HCT116 (cell line): ENCODE results near the gene NOC2L. TPM values are rescaled to one million over a fixed set of nuclear protein-coding genes. Genes with fewer than 3 reads are reported as not detected.

ENCODE experiments used
- ATAC-seq: fragments of 200-7000 bp; cut with Tn5 transposase; 2 replicates; pipeline ENCODE4 v1.9.1; 2020; ENCODE audit warnings: mild to moderate bottlenecking, moderate library complexity
- BruUV-seq: library from RNA; stranded (reverse); fragments of 400-500 nt; replicated peaks from 2 replicates; lab custom pipeline; 2021; lab: Mats Ljungman, UMichigan
- CTCF ChIA-PET: fragments of 300-600 bp; sonication (Branson Sonifier 250); formaldehyde crosslinking; loops from one replicate; lab custom pipeline; 2021; ENCODE audit warnings: antibody characterized with exemption; lab: Charles Lee
- POLR2A ChIA-PET: fragments of 300-600, 350-600 bp; sonication (Branson Sonifier 250); formaldehyde crosslinking; loops from one replicate; lab custom pipeline; 2021; ENCODE audit warnings: antibody characterized with exemption; lab: Charles Lee
- RAD21 ChIA-PET, 2 experiments: fragments of 300-600 bp; sonication (Branson Sonifier 250); formaldehyde crosslinking; loops; one replicate each; lab custom pipeline; 2023; ENCODE audit warnings: low total read pairs in 2 of 2; ENCODE audit not compliant: uncharacterized antibody in 2 of 2, unreplicated experiment in 2 of 2, low non-redundant PET in 1 of 2; lab: Charles Lee
- DNase-seq: peaks from one replicate; pipeline ENCODE4 v3.0.0-alpha.2; 2010; ENCODE audit warnings: low read depth, low spot score
- H2AFZ ChIP-seq: fragments of 200-600 bp; shearing (Covaris generic), sonication (generic); 2 replicates; pipeline ENCODE4 v1.6.1; 2017; ENCODE audit warnings: low read depth, mixed run types, mixed read lengths, antibody characterized with exemption, low read length; ENCODE audit not compliant: poor library complexity, severe bottlenecking
- H3K27ac ChIP-seq: 2 replicates; pipeline ENCODE4 v1.5.1; 2012; ENCODE audit warnings: low read depth, low read length
- H3K27me3 ChIP-seq: fragments of 200-600 bp; sonication (generic); 2 replicates; pipeline ENCODE4 v1.6.1; 2016; ENCODE audit warnings: mixed run types, low read length, mixed read lengths; ENCODE audit not compliant: insufficient read depth
- H3K36me3 ChIP-seq, 2 experiments: fragments of 200-500 bp in 1 of 2; fragments of 200-600 bp in 1 of 2; sonication (Bioruptor generic) in 1 of 2; sonication (generic) in 1 of 2; 2 replicates each; pipeline versions ENCODE4 v1.5.1 to v1.6.1; 2014 to 2016; ENCODE audit warnings: low read length in 2 of 2, inconsistent platforms in 1 of 2, mixed read lengths in 1 of 2, mixed run types in 1 of 2; ENCODE audit not compliant: insufficient read depth in 2 of 2, control insufficient read depth in 1 of 2
- H3K4me1 ChIP-seq, 2 experiments: fragments of 200-600 bp in 1 of 2; sonication (generic) in 1 of 2; 2 replicates each; pipeline versions ENCODE4 v1.5.1 to v1.6.1; 2012 to 2017; ENCODE audit warnings: low read length in 2 of 2, inconsistent platforms in 1 of 2, mild to moderate bottlenecking in 1 of 2, mixed read lengths in 1 of 2, mixed run types in 1 of 2, moderate library complexity in 1 of 2; ENCODE audit not compliant: insufficient read depth in 2 of 2, control insufficient read depth in 1 of 2
- H3K4me2 ChIP-seq: fragments of 200-600 bp; sonication (generic); 2 replicates; pipeline ENCODE4 v1.6.1; 2017; ENCODE audit warnings: mixed run types, low read length, mixed read lengths
- H3K4me3 ChIP-seq, 2 experiments: fragments of 200-600 bp in 1 of 2; sonication (generic) in 1 of 2; replicated peaks in 1 of 2; 2 replicates each; pipeline ENCODE4 v1.5.1; 2011 to 2016; ENCODE audit warnings: low read length in 2 of 2, control low read depth in 1 of 2, low read depth in 1 of 2, mild to moderate bottlenecking in 1 of 2, mixed read lengths in 1 of 2, mixed run types in 1 of 2
- H3K79me2 ChIP-seq: fragments of 200-600 bp; sonication (generic); 2 replicates; pipeline ENCODE4 v1.6.1; 2017; ENCODE audit warnings: mild to moderate bottlenecking, mixed run types, low read length, moderate library complexity, mixed read lengths; ENCODE audit not compliant: insufficient read depth
- H3K9ac ChIP-seq: fragments of 200-600 bp; sonication (generic); 2 replicates; pipeline ENCODE4 v1.6.1; 2016; ENCODE audit warnings: low read length, mixed read lengths
- H3K9me2 ChIP-seq: fragments of 200-600 bp; sonication (generic), shearing (Covaris generic); 2 replicates; pipeline ENCODE4 v1.6.1; 2017; ENCODE audit warnings: mixed run types, mild to moderate bottlenecking, moderate library complexity; ENCODE audit not compliant: insufficient read depth
- H3K9me3 ChIP-seq, 2 experiments: fragments of 200-500 bp in 1 of 2; fragments of 200-600 bp in 1 of 2; sonication (Bioruptor generic) in 1 of 2; sonication (generic) in 1 of 2; 2 replicates each; pipeline ENCODE4 v1.6.1; 2014 to 2017; ENCODE audit warnings: low read length in 2 of 2, mixed read lengths in 2 of 2, inconsistent platforms in 1 of 2, low read depth in 1 of 2, mild to moderate bottlenecking in 1 of 2, mixed run types in 1 of 2, moderate library complexity in 1 of 2; ENCODE audit not compliant: control insufficient read depth in 1 of 2, insufficient read depth in 1 of 2
- H4K20me1 ChIP-seq: fragments of 200-600 bp; sonication (generic), shearing (Covaris generic); 2 replicates; pipeline ENCODE4 v1.6.1; 2017; ENCODE audit warnings: mixed run types, mild to moderate bottlenecking, moderate library complexity; ENCODE audit not compliant: insufficient read depth
- ATF3 ChIP-seq: IDR thresholded peaks from 2 replicates; pipeline ENCODE4 v1.6.1; 2012
- CBX3 ChIP-seq: IDR thresholded peaks from 2 replicates; pipeline ENCODE4 v1.6.1; 2012; ENCODE audit warnings: low read depth
- CEBPB ChIP-seq: IDR thresholded peaks from 2 replicates; pipeline ENCODE4 v1.6.1; 2012; ENCODE audit warnings: low read depth
- ELF1 ChIP-seq: IDR thresholded peaks from 2 replicates; pipeline ENCODE4 v1.6.1; 2012; ENCODE audit warnings: low read depth, borderline replicate concordance
- EZH2 ChIP-seq: fragments of 200-600 bp; sonication (generic); IDR thresholded peaks from 2 replicates; pipeline ENCODE4 v1.6.1; 2017; ENCODE audit warnings: antibody characterized with exemption, mixed run types
- EZH2phosphoT487 ChIP-seq: fragments of 200-600 bp; IDR thresholded peaks from 2 replicates; pipeline ENCODE4 v1.6.1; 2018; ENCODE audit warnings: antibody characterized with exemption, borderline replicate concordance
- FOSL1 ChIP-seq: IDR thresholded peaks from 2 replicates; pipeline ENCODE4 v1.6.1; 2012; ENCODE audit warnings: low read depth
- MAX ChIP-seq: IDR thresholded peaks from 2 replicates; pipeline ENCODE4 v1.6.1; 2012
- POLR2A ChIP-seq: IDR thresholded peaks from 2 replicates; pipeline ENCODE4 v1.7.0; 2011; ENCODE audit warnings: borderline replicate concordance; ENCODE audit not compliant: insufficient read depth, insufficient read length; ENCODE audit errors: extremely low read depth
- POLR2AphosphoS5 ChIP-seq: IDR thresholded peaks from 2 replicates; pipeline ENCODE4 v1.6.1; 2011; ENCODE audit warnings: mild to moderate bottlenecking, low read depth, low read length, moderate library complexity
- REST ChIP-seq: IDR thresholded peaks from 2 replicates; pipeline ENCODE4 v1.6.1; 2012; ENCODE audit warnings: low read depth
- SIN3A ChIP-seq: IDR thresholded peaks from 2 replicates; pipeline ENCODE4 v1.6.1; 2012; ENCODE audit warnings: low read depth
- SP1 ChIP-seq: IDR thresholded peaks from 2 replicates; pipeline ENCODE4 v1.6.1; 2012; ENCODE audit warnings: low read depth
- SRF ChIP-seq: IDR thresholded peaks from 2 replicates; pipeline ENCODE4 v1.6.1; 2012; ENCODE audit warnings: low read depth
- TCF7L2 ChIP-seq: IDR thresholded peaks from 2 replicates; pipeline ENCODE4 v1.7.0; 2011; ENCODE audit warnings: borderline replicate concordance, inconsistent platforms; ENCODE audit not compliant: insufficient read depth, insufficient read length; ENCODE audit errors: extremely low read depth
- ZBTB33 ChIP-seq: IDR thresholded peaks from 2 replicates; pipeline ENCODE4 v1.6.1; 2011; ENCODE audit warnings: mild to moderate bottlenecking, low read length, moderate library complexity; ENCODE audit not compliant: insufficient replicate concordance; ENCODE audit errors: extremely low read depth
- ZFX ChIP-seq: fragments of 450-650 bp; IDR thresholded peaks from 2 replicates; pipeline ENCODE4 v1.6.1; 2017
- ZNF274 ChIP-seq: fragments of 200-500 bp; sonication (Bioruptor generic); IDR thresholded peaks from 2 replicates; pipeline ENCODE4 v1.6.1; 2014; ENCODE audit warnings: mild to moderate bottlenecking, low read depth, low read length, inconsistent platforms
- intact Hi-C: fragments of 100-400 bp; cut with micrococcal nuclease; formaldehyde crosslinking; loops from 2 replicates; pipeline ENCODE4 v1.10.0; 2022
- total RNA-seq: library from RNA; stranded (reverse); gene quantifications from one replicate; pipeline ENCODE4 v1.2.1, GENCODE V29; 2021; ENCODE audit not compliant: unreplicated experiment

NOC2L gene
- total RNA-seq, 1 experiment from 2014 or later, result 260 TPM

- TF ChIP-seq TCF7L2, result no peak
- no peak for TF ChIP-seq CEBPB
- no peak for TF ChIP-seq ZNF274
- no peak for TF ChIP-seq FOSL1
- no peak for TF ChIP-seq ATF3
Measured at GRCh38 chr1:930633-931138, 28.4 kb downstream of the NOC2L start (continued).

- BruUV-seq, result no TSS peak
- ATAC-seq (no peak), DNase-seq (no peak)
- Histone ChIP-seq H3K9ac (no peak overlapping the region), H3K9me3 (no peaks in the 10 kb centered on the region), H3K4me1 (peaks cover 12 to 13% of the 10 kb centered on the region in 2 experiments), H3K27me3 (peaks cover 14% of the 10 kb centered on the region; the same call in 1 of the 2 replicates), H3K4me2 (no peak overlapping the region), H3K27ac (no peak overlapping the region), H3K79me2 (no peaks in the 10 kb centered on the region), H3K36me3 (no peaks in the 10 kb centered on the region), H4K20me1 (no peaks in the 10 kb centered on the region), H3K9me2 (no peaks in the 10 kb centered on the region), H2AFZ (no peak overlapping the region), H3K4me3 (no peak overlapping the region)
- CTCF ChIA-PET, result no interaction called here
- POLR2A ChIA-PET, result no interaction called here
- intact Hi-C loops, result no loop called here
- RAD21 ChIA-PET, result no interaction called here
- TF ChIP-seq MAX, result no peak
- no peak for TF ChIP-seq ATF3
- TF ChIP-seq CBX3, result no peak
- TF ChIP-seq SRF, result no peak
- no peak for TF ChIP-seq ELF1
- TF ChIP-seq SP1, result no peak
- no peak for TF ChIP-seq POLR2AphosphoS5
- no peak for TF ChIP-seq REST
- TF ChIP-seq EZH2, result no peak
- TF ChIP-seq ZFX, result no peak
- TF ChIP-seq SIN3A, result no peak
- no peak for TF ChIP-seq ZBTB33
- TF ChIP-seq EZH2phosphoT487, result no peak
- TF ChIP-seq TCF7L2, result no peak
- TF ChIP-seq FOSL1, result no peak
- no peak for TF ChIP-seq CEBPB
- TF ChIP-seq POLR2A, result no peak
Measured at GRCh38 chr1:929712-930632, 29.1 kb downstream of the NOC2L start.
